Heart left ventricle (tissue), 13 donors: ENCODE results near the gene KRT76.
"Not testable (repeated sequence)": the region's sequence is repeated elsewhere in the genome, so short reads cannot be mapped to it uniquely, and the experiment has no call there.

Experiments used
- CTCF ChIP-seq, 12 donors: fragments of 200-600 bp; sonication (generic) in 4 of 12; IDR thresholded peaks; one replicate each; pipeline versions ENCODE4 v1.5.0 to v1.8.0; 2018 to 2022; ENCODE audit warnings: antibody characterized with exemption in 12 of 12, mild to moderate bottlenecking in 5 of 12
- POLR2A ChIP-seq, 2 donors: fragments of 450-650 bp; IDR thresholded peaks; one replicate each; pipeline ENCODE4 v1.6.1; 2017; ENCODE audit warnings: antibody characterized with exemption in 2 of 2, mild to moderate bottlenecking in 2 of 2, moderate library complexity in 2 of 2
- donor health status: ischemic (EF 13 %, LVEDD 7.1; RV severe dilation, severe dysfunction).
- donor health status: DM: no; HTN: yes; CAD: no.
- donor health status: DM: no; HTN: no; CAD: no.
- donor health status: ischemic (EF 25% LVEDD 6.9; RV normal size, moderate dysfunction).
- donor health status: ischemic (EF 25% LVEDD 5.7; RV mildly dilated, moderate dysfunction).
- donor health status: ischemic (EF 35%, LVEDD 5.7; RV mildly dilated, moderate dysfunction).
- donor health status: nonischemic (EF 11% LVEDD 7.7; RV severe dilation, severe dysfunction).
- donor health status: DM: yes; HTN: yes; CAD: no.
- donor health status: PGD.
- donor health status: ischemic (EF 29% LVEDD 5.4; RV normal size, mild dysfunction).
- donor health status: nonischemic (EF 23%, LVEDD 6.1; RV moderate dilation, normal function).

DNA sequence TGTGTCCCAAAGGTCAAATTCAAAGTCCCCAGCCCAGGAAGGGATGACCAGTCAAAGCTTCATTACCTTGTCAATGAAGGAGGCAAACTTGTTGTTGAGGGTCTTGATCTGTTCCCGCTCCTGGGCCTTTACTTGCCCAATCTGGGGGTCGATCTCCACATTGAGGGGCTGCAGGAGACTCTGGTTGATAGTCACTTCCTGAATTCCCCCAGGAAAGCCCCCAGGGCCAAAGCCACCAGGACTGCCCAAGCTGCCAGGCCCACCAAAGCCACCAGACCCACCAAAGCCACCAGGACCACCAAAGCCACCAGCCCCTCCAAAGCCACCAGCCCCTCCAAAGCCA is 18.2 kb upstream of the KRT76 start:
- not testable (repeated sequence) for TF ChIP-seq POLR2A, CTCF (IDR thresholded peaks at IDR 0.05)
